Neural crest cell (in vitro differentiated cells): ENCODE data around the gene OTULIN. TPM values are rescaled to one million over a fixed set of nuclear protein-coding genes. Genes with fewer than 3 reads are reported as not detected.

ENCODE experiments used
- DNase-seq: peaks from one replicate; pipeline ENCODE4 v3.0.0; 2021; ENCODE audit warnings: low read depth, mixed read lengths, low spot score
- H3K27ac Mint-ChIP-seq: one replicate; pipeline ENCODE4 v1.8.0; 2021; ENCODE audit warnings: mild to moderate bottlenecking, mixed read lengths; ENCODE audit not compliant: unreplicated experiment
- H3K27me3 Mint-ChIP-seq: 2 replicates; pipeline ENCODE4 v1.8.0; 2021; ENCODE audit warnings: low read depth, mild to moderate bottlenecking, mixed read lengths
- H3K36me3 Mint-ChIP-seq: 2 replicates; pipeline ENCODE4 v1.8.0; 2021; ENCODE audit warnings: low read depth, mild to moderate bottlenecking, mixed read lengths
- H3K4me1 Mint-ChIP-seq: 2 replicates; pipeline ENCODE4 v1.8.0; 2021; ENCODE audit warnings: mixed read lengths
- H3K4me3 Mint-ChIP-seq: one replicate; pipeline ENCODE4 v1.8.0; 2021; ENCODE audit warnings: mild to moderate bottlenecking, mixed read lengths
- H3K9me3 Mint-ChIP-seq: 2 replicates; pipeline ENCODE4 v1.8.0; 2021; ENCODE audit warnings: mixed read lengths
- total RNA-seq: library from RNA; stranded (reverse); gene quantifications from 2 replicates; pipeline ENCODE4 v1.2.1, GENCODE V29; 2021
- TF ChIP-seq, protein P1 (sequence below): fragments of 200-600 bp; sonication (generic); conservative IDR thresholded peaks from 2 replicates; pipeline ENCODE4 v1.5.0; 2021; ENCODE audit warnings: antibody characterized with exemption, mild to moderate bottlenecking

OTULIN gene
- total RNA-seq, 1 donor from 2014 or later, result 33.7 TPM

DNA sequence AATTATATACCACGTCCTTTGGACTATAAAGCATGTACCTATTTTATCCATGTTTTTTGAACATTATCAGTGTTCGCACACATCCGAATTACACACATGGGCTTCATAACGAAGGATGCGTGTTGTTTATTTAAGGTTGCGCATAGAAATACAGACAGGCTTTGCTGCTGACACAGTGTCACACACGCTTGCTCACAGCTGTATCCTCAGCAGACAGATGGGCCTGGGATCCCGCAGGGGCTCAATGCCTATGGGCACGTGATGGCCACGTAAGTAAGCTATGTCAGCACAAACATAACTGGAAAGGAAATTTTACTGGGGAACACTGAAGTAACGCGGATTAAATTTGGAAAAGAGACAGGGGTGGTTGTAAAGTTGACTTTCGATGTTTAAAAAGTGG lies 76.6 kb downstream of the OTULIN start:
- H3K27ac Mint-ChIP-seq, result no peak overlapping the region
- no peaks in the 10 kb centered on the region for H3K9me3 Mint-ChIP-seq
- TF ChIP-seq, protein P1, sequence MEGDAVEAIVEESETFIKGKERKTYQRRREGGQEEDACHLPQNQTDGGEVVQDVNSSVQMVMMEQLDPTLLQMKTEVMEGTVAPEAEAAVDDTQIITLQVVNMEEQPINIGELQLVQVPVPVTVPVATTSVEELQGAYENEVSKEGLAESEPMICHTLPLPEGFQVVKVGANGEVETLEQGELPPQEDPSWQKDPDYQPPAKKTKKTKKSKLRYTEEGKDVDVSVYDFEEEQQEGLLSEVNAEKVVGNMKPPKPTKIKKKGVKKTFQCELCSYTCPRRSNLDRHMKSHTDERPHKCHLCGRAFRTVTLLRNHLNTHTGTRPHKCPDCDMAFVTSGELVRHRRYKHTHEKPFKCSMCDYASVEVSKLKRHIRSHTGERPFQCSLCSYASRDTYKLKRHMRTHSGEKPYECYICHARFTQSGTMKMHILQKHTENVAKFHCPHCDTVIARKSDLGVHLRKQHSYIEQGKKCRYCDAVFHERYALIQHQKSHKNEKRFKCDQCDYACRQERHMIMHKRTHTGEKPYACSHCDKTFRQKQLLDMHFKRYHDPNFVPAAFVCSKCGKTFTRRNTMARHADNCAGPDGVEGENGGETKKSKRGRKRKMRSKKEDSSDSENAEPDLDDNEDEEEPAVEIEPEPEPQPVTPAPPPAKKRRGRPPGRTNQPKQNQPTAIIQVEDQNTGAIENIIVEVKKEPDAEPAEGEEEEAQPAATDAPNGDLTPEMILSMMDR, result no peak
- H3K36me3 Mint-ChIP-seq, result peaks cover 3% of the 10 kb centered on the region
- no peaks in the 10 kb centered on the region for H3K27me3 Mint-ChIP-seq
- DNase-seq, result no peak
- H3K4me1 Mint-ChIP-seq, result peaks cover 69% of the 10 kb centered on the region
- H3K4me3 Mint-ChIP-seq, result no peak overlapping the region

DNA sequence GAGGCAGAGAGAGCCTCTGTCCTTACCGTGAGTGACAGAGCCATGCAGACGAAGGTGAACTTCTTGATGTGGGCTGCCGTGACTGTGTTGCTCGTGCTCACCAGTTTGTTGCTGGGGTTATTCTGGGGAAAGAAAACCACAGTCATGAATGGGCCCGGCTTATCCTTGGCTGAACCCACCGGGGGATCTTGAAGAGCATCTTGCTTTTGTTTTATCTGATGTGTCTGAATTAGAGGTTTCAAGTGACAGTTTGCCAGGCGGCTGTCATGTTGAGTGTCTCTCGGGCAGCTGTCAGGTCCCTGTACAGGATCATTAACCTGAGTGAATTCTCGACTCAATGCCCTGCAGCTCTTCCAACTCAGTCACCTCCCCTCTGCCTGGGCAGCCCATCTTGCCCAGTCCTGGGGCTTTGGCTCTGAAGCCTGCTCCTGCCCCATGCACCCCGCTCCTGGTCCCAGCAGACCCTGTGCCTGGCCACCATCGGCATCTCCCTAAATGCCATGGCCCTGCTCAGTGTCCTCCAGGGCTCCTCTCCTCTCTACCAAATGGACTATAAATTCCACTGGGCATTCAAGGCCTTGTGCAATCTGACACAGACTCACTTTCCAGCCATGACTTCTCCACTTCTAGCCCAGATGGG lies 77.4 kb downstream of the OTULIN start:
- H3K27ac Mint-ChIP-seq, result no peak overlapping the region
- H3K4me3 Mint-ChIP-seq, result no peak overlapping the region
- H3K27me3 Mint-ChIP-seq, result no peaks in the 10 kb centered on the region
- no peaks in the 10 kb centered on the region for H3K36me3 Mint-ChIP-seq
- no peak for DNase-seq
- H3K9me3 Mint-ChIP-seq, result no peaks in the 10 kb centered on the region
- TF ChIP-seq, protein P1, result no peak
- H3K4me1 Mint-ChIP-seq, result peaks cover 64% of the 10 kb centered on the region

DNA sequence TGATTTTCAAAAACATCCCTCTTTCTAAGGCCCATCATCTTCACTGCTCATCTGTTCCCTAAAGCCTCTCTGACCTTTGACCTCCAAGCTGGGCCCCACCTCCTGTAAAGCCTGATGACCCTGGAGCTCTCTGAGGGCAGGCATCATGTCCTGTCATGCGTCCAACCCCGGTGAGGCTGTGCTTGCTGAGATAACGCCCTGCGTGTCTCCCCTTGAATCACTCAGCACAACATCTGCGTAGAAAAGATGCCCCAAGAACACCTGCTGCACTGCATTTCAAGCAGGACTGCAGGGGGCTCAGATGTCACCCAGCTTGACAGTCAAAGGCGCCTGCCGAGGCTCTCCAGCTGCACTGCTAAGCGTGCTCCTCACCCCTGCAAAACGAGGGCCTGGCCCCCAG lies 78.0 kb downstream of the OTULIN start:
- H3K27me3 Mint-ChIP-seq, result no peaks in the 10 kb centered on the region

DNA sequence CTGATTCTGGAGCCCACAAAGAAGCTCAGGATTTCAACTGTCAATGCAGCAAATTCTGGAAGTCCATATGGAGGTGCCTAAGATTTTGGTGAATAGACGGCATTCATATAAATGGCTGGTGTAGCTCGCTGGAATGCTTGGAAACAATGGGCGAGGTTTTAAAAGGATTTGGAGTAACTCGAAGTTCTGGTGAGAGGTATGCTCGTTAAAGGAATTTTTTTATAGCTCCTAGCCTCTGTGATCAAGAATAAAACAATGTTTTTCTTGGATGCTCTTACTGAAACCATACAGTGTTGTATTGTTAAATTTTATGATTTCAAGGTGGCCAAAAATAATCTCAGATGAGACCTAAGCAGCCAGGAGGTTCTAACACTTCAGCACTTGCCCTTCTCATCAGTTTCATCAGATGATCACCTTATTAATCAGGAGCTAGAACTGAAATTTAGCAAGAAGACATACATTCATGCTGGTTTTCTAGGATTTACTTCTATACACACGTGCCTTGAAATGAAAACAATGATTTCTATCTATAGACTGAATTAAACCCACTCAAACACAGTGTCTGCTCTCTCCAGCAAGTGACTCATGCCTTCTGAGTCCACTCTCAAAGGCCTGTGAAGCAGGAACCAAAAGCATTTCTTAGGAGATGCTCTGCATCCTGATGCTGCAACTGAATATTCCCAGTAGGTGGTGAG lies 79.2 kb downstream of the OTULIN start:
- Mint-ChIP-seq H3K9me3 (no peaks in the 10 kb centered on the region), H3K36me3 (no peaks in the 10 kb centered on the region), H3K27ac (no peak overlapping the region), H3K4me1 (peaks cover 52% of the 10 kb centered on the region), H3K27me3 (no peaks in the 10 kb centered on the region), H3K4me3 (no peak overlapping the region)
- DNase-seq, result no peak
- TF ChIP-seq, protein P1, result no peak

More for the DNA sequence above, 78.0 kb downstream of the OTULIN start:
- Mint-ChIP-seq H3K27ac (no peak overlapping the region), H3K36me3 (no peaks in the 10 kb centered on the region), H3K4me3 (no peak overlapping the region), H3K4me1 (peaks cover 64% of the 10 kb centered on the region), H3K9me3 (no peaks in the 10 kb centered on the region)
- TF ChIP-seq, protein P1, result no peak
- DNase-seq, result no peak

DNA sequence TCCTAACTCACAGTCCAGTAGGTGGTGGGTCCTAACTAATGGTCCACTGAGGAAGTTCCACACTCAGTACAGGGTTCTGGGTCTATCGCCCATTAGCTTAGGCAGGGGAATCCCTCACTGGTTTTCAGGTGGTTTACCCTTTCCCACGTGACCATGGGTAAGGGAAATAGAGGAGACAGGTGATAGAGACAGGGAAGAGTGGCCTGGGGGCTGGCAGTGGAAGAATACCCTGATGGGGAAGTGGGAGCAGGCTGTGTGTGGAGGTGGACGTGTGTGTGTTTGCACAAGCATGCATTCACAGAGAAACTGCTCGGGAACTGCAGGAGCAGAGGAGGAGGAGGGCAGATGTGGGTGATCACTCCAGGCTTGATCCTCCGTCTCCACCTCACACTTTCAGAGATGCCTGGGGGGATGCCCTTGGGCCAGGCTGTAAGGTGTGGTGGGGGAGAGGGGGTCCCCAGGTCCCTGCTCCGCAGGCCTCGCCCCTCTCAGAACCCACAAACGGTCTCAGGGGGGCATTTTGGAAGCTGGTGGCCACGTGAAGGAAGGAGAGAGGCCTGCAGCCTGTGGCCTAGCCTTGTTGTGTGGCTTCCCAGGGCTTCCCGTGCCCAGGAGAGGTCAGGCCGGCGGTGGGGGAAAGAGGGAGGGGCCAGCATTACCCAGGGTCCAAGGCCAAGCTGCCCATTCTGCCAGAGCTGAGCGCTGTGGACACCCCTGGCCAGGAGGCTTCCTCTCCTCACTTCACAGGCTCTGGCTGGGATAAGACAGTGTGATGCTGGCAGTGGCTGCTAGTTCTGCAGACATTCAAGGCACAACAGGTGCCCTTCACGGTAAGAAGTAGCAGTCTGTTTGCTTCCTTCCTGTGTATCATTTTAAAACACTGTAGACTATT lies 80.0 kb downstream of the OTULIN start:
- TF ChIP-seq, protein P1, result no peak
- Mint-ChIP-seq H3K4me1 (peaks cover 46% of the 10 kb centered on the region), H3K27ac (no peak overlapping the region), H3K9me3 (no peaks in the 10 kb centered on the region), H3K36me3 (no peaks in the 10 kb centered on the region), H3K4me3 (no peak overlapping the region), H3K27me3 (no peaks in the 10 kb centered on the region)
- DNase-seq, result no peak
